ENCODE results near the gene AMMECR1.

DNA sequence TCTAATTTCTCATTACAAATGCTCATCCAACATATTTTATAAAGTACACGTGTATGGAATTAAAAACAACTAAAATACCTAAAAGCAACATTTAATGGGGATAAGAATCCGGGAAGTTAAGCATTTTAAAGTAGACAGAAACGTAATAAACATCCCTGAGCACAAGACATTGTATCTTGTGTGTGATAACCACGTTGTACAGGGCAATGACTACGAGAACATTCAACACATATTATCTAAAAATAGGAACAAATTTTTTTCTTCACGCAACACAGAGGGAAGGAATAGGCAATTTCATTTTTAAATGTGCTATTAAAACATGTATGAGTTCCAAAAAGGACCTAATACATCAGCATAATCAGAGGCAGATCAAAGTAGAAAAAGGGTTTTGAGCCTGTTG, 49.5 kb downstream of the AMMECR1 start:
- TF ChIP-seq, protein P1, sequence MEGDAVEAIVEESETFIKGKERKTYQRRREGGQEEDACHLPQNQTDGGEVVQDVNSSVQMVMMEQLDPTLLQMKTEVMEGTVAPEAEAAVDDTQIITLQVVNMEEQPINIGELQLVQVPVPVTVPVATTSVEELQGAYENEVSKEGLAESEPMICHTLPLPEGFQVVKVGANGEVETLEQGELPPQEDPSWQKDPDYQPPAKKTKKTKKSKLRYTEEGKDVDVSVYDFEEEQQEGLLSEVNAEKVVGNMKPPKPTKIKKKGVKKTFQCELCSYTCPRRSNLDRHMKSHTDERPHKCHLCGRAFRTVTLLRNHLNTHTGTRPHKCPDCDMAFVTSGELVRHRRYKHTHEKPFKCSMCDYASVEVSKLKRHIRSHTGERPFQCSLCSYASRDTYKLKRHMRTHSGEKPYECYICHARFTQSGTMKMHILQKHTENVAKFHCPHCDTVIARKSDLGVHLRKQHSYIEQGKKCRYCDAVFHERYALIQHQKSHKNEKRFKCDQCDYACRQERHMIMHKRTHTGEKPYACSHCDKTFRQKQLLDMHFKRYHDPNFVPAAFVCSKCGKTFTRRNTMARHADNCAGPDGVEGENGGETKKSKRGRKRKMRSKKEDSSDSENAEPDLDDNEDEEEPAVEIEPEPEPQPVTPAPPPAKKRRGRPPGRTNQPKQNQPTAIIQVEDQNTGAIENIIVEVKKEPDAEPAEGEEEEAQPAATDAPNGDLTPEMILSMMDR (IDR thresholded peaks at IDR 0.05; ENCODE audit: low read depth, low read length) = no peak
- TF ChIP-seq MYC (IDR thresholded peaks at IDR 0.05; ENCODE audit: low read depth, low read length) (no peak), POLR2A (IDR thresholded peaks at IDR 0.05; ENCODE audit: extremely low read depth, insufficient read length) (no peak)
- TF ChIP-seq, protein P2, sequence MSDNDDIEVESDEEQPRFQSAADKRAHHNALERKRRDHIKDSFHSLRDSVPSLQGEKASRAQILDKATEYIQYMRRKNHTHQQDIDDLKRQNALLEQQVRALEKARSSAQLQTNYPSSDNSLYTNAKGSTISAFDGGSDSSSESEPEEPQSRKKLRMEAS (IDR thresholded peaks at IDR 0.05; ENCODE audit: low read depth, low read length) = no peak

Data from NB4 (cell line).